IgD-negative memory B cell (primary cell): Measurements from ENCODE around the gene CLEC1A. TPM values are rescaled to one million over a fixed set of nuclear protein-coding genes. Genes with fewer than 3 reads are reported as not detected.

Experiments used
- H3K27ac Mint-ChIP-seq, 3 donors: one replicate each; pipeline ENCODE4 v1.8.0; 2020 to 2022; ENCODE audit warnings: mild to moderate bottlenecking in 3 of 3, mixed read lengths in 3 of 3, moderate library complexity in 1 of 3
- H3K27me3 Mint-ChIP-seq: one replicate; pipeline ENCODE4 v1.8.0; 2021; ENCODE audit warnings: mixed read lengths
- H3K36me3 Mint-ChIP-seq: one replicate; pipeline ENCODE4 v1.8.0; 2020; ENCODE audit warnings: mild to moderate bottlenecking, mixed read lengths
- H3K4me1 Mint-ChIP-seq, 3 donors: one replicate each; pipeline ENCODE4 v1.8.0; 2020 to 2022; ENCODE audit warnings: mixed read lengths in 3 of 3, mild to moderate bottlenecking in 1 of 3
- H3K4me3 Mint-ChIP-seq, 4 donors: one replicate each; pipeline ENCODE4 v1.8.0; 2020 to 2022; ENCODE audit warnings: mild to moderate bottlenecking in 4 of 4, mixed read lengths in 4 of 4, moderate library complexity in 3 of 4
- H3K9me3 Mint-ChIP-seq, 3 donors: one replicate each; pipeline ENCODE4 v1.8.0; 2020 to 2021; ENCODE audit warnings: mixed read lengths in 3 of 3, mild to moderate bottlenecking in 1 of 3
- polyA plus RNA-seq: library from polyadenylated mRNA; unstranded; fragments of 300-500 nt; fragmentation: Illumina TruSeq; gene quantifications from one replicate; pipeline ENCODE4 v1.2.3, GENCODE V29; 2021

Gene CLEC1A
- polyA plus RNA-seq, 1 donor from 2014 or later = not detected

DNA sequence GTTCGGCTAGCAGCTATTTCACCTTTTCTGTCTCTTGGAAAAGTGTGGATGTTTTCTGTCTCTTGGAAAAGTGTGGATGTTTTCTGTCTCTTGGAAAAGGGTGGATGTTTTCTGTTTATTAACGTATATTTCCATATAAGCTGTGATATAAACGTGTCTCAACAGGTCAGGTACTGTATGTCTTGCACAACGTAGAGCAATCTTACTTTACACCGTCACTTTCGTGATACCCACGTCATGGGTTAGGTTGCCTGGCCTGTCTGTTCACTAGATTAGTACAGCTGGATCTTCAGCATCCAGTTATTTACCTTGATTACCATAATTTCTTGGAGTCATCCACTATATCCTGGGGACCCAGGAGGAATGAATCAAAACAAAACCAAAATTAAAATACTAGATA lies 17.1 kb upstream of the CLEC1A start:
- Mint-ChIP-seq H3K27ac (no peak overlapping the region), H3K27me3 (peaks cover 2% of the 10 kb centered on the region), H3K36me3 (no peaks in the 10 kb centered on the region), H3K9me3 (peaks cover 0 to 3% (median under 1%) of the 10 kb centered on the region in 3 donors), H3K4me1 (no peaks in the 10 kb centered on the region), H3K4me3 (no peak overlapping the region)

DNA sequence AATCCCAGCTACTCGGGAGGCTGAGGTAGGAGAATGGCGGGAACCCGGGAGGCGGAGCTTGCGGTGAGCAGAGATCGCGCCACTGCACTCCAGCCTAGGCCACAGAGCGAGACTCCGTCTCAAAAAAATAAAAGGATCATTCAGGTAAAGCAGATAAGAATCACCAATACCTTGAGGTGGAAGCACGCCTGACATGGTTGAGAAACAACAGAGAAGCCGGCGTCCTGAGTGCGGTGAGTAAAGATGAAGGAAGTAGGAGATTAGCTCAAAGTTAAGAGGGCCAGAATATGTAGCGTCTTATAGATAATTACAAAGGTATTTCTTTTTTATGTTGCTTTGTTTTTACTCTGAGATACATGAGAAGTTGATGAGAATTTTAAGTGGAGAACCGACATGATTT lies 16.5 kb upstream of the CLEC1A start:
- Mint-ChIP-seq H3K9me3 (peaks cover 0 to 4% (median 3%) of the 10 kb centered on the region in 3 donors), H3K4me1 (no peaks in the 10 kb centered on the region), H3K36me3 (no peaks in the 10 kb centered on the region), H3K4me3 (no peak overlapping the region), H3K27ac (no peak overlapping the region), H3K27me3 (peaks cover 2% of the 10 kb centered on the region)

GRCh38 chr12:10113920-10114319 lies 15.1 kb upstream of the CLEC1A start:
- H3K36me3 Mint-ChIP-seq = no peaks in the 10 kb centered on the region
- H3K9me3 Mint-ChIP-seq = peaks cover 0 to 4% (median 0%) of the 10 kb centered on the region in 3 donors
- H3K27ac Mint-ChIP-seq = no peak overlapping the region
- H3K4me1 Mint-ChIP-seq = no peaks in the 10 kb centered on the region
- H3K27me3 Mint-ChIP-seq = no peaks in the 10 kb centered on the region
- no peak overlapping the region for H3K4me3 Mint-ChIP-seq

DNA sequence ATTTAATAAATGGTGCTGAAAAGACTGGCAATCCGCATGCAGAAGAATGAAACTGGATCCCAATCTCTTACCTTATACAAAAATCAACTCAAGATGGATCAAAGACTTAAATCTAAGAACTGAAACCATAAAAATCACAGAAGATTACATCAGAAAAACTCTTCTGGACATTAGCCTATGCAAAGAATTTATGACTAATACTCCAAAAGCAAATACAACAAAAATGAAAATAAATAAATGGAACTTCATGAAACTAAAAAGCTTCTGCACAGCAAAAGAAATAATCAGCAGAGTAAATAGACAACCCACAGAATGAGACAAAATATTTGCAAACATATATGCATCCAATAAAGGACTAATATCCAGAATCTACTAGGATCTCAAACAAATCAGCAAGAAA lies 14.3 kb upstream of the CLEC1A start:
- peaks cover 0 to 4% (median 0%) of the 10 kb centered on the region in 3 donors for H3K9me3 Mint-ChIP-seq
- H3K4me1 Mint-ChIP-seq = no peaks in the 10 kb centered on the region
- no peak overlapping the region for H3K4me3 Mint-ChIP-seq
- no peaks in the 10 kb centered on the region for H3K36me3 Mint-ChIP-seq
- no peak overlapping the region for H3K27ac Mint-ChIP-seq
- H3K27me3 Mint-ChIP-seq = no peaks in the 10 kb centered on the region

DNA sequence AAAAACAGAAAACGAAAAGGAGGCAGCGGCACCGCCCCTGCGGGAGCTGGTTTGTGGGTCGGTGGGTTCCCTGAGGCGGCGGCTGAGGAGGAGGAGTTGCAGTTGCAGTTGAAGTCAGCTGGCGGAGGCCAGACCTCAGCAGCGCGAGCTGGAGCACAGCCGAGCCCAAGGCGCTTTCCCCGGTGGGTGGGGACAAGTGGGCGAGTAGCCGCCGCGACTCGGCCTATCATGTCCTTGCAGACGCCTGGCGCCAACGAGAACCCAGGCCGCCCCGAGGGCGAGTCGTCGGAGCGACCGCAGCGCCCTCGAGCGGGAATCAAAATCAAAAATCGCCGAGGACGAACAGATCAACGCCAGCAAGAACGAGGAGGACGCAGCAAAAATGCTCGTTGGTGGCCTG lies 12.7 kb upstream of the CLEC1A start:
- no peaks in the 10 kb centered on the region for H3K36me3 Mint-ChIP-seq
- H3K9me3 Mint-ChIP-seq = peaks cover 0 to 4% (median 2%) of the 10 kb centered on the region in 3 donors
- no peaks in the 10 kb centered on the region for H3K27me3 Mint-ChIP-seq
- H3K4me3 Mint-ChIP-seq = no peak overlapping the region
- H3K4me1 Mint-ChIP-seq = no peaks in the 10 kb centered on the region
- H3K27ac Mint-ChIP-seq = no peak overlapping the region

GRCh38 chr12:10110256-10110844 lies 11.6 kb upstream of the CLEC1A start:
- Mint-ChIP-seq H3K4me1 (no peaks in the 10 kb centered on the region), H3K27ac (no peak overlapping the region), H3K27me3 (peaks cover 6% of the 10 kb centered on the region), H3K36me3 (no peaks in the 10 kb centered on the region), H3K9me3 (peaks cover 0 to 4% (median 2%) of the 10 kb centered on the region in 3 donors), H3K4me3 (no peak overlapping the region)

- H3K36me3 Mint-ChIP-seq = peaks cover 2% of the 10 kb centered on the region
- H3K27ac Mint-ChIP-seq = no peak overlapping the region
- peaks cover 3 to 8% (median 4%) of the 10 kb centered on the region in 3 donors for H3K9me3 Mint-ChIP-seq
- H3K27me3 Mint-ChIP-seq = peaks cover 15% of the 10 kb centered on the region
- H3K4me1 Mint-ChIP-seq = no peaks in the 10 kb centered on the region
- no peak overlapping the region for H3K4me3 Mint-ChIP-seq
Observed at GRCh38 chr12:10102322-10102721, 3.5 kb upstream of the CLEC1A start.

GRCh38 chr12:10101648-10102220 lies 2.9 kb upstream of the CLEC1A start:
- no peak overlapping the region for H3K27ac Mint-ChIP-seq
- no peak overlapping the region for H3K4me3 Mint-ChIP-seq
- H3K4me1 Mint-ChIP-seq = no peaks in the 10 kb centered on the region

DNA sequence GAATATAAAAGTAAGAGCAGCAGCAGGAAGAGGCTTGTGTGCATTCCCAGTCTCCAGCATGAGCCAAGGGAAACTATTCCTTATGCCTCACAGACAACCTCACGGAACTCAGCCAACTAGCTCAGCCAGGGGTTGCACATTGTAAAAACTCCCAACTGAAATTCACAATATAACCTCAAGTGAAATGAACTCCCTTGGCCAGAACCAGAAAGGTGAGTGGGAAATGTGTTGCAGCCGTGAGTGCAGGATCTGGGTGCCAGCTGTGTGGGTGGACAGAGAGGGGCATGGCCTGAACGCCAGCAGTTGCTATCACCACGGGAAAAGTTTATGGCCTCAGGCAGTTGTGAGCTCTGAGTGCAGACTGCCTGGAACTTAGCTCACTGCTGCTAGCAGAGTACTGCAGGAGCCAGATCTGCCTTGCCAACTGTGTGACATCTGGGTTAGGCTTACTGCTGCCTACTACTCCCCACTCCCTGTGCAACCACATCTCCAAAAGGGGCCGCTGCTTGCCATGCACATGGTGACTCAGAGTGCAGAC lies 2.3 kb upstream of the CLEC1A start:
- Mint-ChIP-seq H3K27ac (no peak overlapping the region), H3K36me3 (peaks cover 2% of the 10 kb centered on the region), H3K4me1 (no peaks in the 10 kb centered on the region), H3K9me3 (peaks cover 3 to 6% (median 4%) of the 10 kb centered on the region in 3 donors), H3K4me3 (no peak overlapping the region), H3K27me3 (peaks cover 14% of the 10 kb centered on the region)

More at GRCh38 chr12:10101648-10102220, 2.9 kb upstream of the CLEC1A start:
- peaks cover 2% of the 10 kb centered on the region for H3K36me3 Mint-ChIP-seq
- peaks cover 15% of the 10 kb centered on the region for H3K27me3 Mint-ChIP-seq
- H3K9me3 Mint-ChIP-seq = peaks cover 3 to 6% (median 4%) of the 10 kb centered on the region in 3 donors

GRCh38 chr12:10097521-10097920 lies 1.3 kb downstream of the CLEC1A start:
- peaks cover 3% of the 10 kb centered on the region for H3K27me3 Mint-ChIP-seq
- no peaks in the 10 kb centered on the region for H3K36me3 Mint-ChIP-seq
- H3K27ac Mint-ChIP-seq = no peak overlapping the region
- peaks cover 0 to 2% (median 0%) of the 10 kb centered on the region in 3 donors for H3K9me3 Mint-ChIP-seq
- H3K4me3 Mint-ChIP-seq = no peak overlapping the region
- no peaks in the 10 kb centered on the region for H3K4me1 Mint-ChIP-seq

- H3K36me3 Mint-ChIP-seq = no peaks in the 10 kb centered on the region
- no peak overlapping the region for H3K27ac Mint-ChIP-seq
- H3K27me3 Mint-ChIP-seq = peaks cover 3% of the 10 kb centered on the region
- H3K4me1 Mint-ChIP-seq = no peaks in the 10 kb centered on the region
- H3K4me3 Mint-ChIP-seq = no peak overlapping the region
- peaks cover 0 to under 1% (median 0%) of the 10 kb centered on the region in 3 donors for H3K9me3 Mint-ChIP-seq
Observed at GRCh38 chr12:10095971-10096370, 2.8 kb downstream of the CLEC1A start.

DNA sequence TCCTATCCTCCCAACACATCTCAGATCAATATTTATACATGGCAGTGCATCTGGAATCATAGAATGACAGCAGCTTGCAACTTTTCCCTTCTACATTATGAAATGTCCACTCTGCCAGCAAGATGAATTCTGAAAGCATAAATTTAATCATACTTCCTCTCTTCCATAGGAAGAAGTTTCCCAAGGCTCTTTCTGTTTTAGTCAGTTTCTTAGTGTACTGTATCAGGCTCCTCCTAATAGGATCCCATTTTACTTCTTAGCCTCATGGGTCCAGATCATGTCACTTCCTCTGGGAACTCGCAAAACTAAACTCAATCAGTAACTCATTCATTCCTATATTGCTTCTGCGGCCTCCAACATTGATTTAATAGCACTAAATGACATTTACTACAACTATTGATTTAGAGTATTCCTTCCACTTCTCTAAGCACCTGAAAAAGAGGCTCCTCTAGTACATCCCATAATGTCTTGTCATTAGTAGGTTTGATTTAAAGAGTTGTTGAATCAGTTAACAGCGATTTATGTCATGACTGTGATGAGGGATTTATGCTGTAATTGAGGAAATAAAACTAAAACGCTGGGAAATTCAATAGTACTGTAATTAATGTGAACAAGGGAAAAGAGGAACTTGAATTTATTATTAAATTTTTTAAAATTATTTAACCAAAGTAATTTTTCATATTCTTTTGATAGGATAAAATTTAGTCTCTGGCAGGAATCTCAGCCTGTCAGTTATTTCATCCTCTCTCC lies 4.0 kb downstream of the CLEC1A start:
- Mint-ChIP-seq H3K9me3 (peaks cover 0 to 3% (median 0%) of the 10 kb centered on the region in 3 donors), H3K27me3 (peaks cover 3% of the 10 kb centered on the region), H3K27ac (no peak overlapping the region), H3K36me3 (no peaks in the 10 kb centered on the region), H3K4me1 (peaks cover 0 to 3% (median 2%) of the 10 kb centered on the region in 3 donors), H3K4me3 (no peak overlapping the region)

DNA sequence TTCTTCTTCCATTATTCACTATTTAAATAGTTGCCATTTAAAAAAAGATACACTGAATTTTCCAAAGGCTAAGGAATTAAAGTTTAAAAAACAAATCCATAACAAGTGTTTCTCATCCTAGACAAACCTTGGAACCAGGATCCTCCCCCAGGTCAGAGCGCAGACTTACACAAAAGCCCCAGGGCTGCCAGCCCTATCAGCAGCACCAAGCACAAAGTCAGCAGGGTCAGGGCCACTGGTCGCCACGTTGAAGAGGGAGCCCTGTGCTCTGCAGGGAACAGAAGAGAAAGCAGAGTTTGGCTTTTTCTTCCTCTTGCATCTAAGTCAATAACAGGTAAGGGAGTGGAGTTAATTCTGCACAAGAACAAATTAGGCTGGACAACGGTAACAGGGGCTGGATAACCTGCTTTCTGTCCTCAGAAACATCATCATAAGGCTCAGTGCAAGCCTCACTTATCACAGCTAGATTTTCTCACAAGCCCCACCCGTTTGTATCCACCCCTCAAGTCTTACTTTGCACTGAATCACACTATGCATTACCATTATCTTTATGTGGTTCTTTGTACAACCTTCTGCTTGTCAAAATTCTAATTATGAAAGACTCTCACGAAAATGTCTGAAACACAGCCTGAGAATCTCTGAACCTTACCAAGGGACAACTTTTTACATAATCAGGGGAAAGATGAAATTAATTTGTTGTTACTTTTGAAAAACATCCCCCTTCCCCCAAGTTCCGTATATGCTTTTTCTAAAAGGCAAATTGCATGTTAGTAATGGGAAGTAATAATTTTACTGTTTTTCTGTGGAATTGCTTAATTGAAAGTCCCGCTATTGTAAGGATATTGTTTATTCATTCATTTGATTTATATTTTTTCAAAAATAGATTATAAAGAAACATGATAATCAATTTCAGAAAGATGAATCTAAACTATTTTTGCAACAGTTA lies 9.6 kb downstream of the CLEC1A start:
- Mint-ChIP-seq H3K4me3 (no peak overlapping the region), H3K27ac (no peak overlapping the region), H3K36me3 (no peaks in the 10 kb centered on the region), H3K9me3 (peaks cover 3 to 6% (median 5%) of the 10 kb centered on the region in 3 donors), H3K27me3 (peaks cover 4% of the 10 kb centered on the region), H3K4me1 (peaks cover 0 to 6% (median 4%) of the 10 kb centered on the region in 3 donors)

GRCh38 chr12:10088031-10088430 lies 10.8 kb downstream of the CLEC1A start:
- Mint-ChIP-seq H3K9me3 (peaks cover 5 to 10% (median 7%) of the 10 kb centered on the region in 3 donors), H3K27ac (no peak overlapping the region), H3K4me1 (peaks cover 0 to 6% (median 4%) of the 10 kb centered on the region in 3 donors), H3K36me3 (no peaks in the 10 kb centered on the region), H3K4me3 (no peak overlapping the region), H3K27me3 (peaks cover 4% of the 10 kb centered on the region)
